MCF 10A (cell line): ENCODE measurements around the gene TMEM132D. TPM values are rescaled to one million over a fixed set of nuclear protein-coding genes. Genes with fewer than 3 reads are reported as not detected.

Experiments
- BruUV-seq: library from RNA; stranded (reverse); fragments of 400-500 nt; replicated peaks from 2 replicates; lab custom pipeline; 2021; lab: Mats Ljungman, UMichigan
- CTCF ChIA-PET: fragments of 300-600 bp; sonication (Branson Sonifier 250); formaldehyde crosslinking; extraction: SDS; loops from one replicate; lab custom pipeline; 2021; ENCODE audit warnings: antibody characterized with exemption, inconsistent platforms; lab: Yijun Ruan, JAX
- POLR2A ChIA-PET: fragments of 300-600, 350-650 bp; sonication (Branson Sonifier 250); formaldehyde crosslinking; extraction: SDS; loops from one replicate; lab custom pipeline; 2020; ENCODE audit warnings: antibody characterized with exemption, inconsistent platforms; lab: Yijun Ruan, JAX
- DNase-seq: peaks from one replicate; pipeline ENCODE4 v3.0.0-alpha.2; 2018; ENCODE audit not compliant: unreplicated experiment
- H3K27ac Mint-ChIP-seq: one replicate; pipeline ENCODE4 v1.8.0; 2022; ENCODE audit warnings: mild to moderate bottlenecking, low read depth, mixed read lengths; ENCODE audit not compliant: unreplicated experiment
- H3K27me3 Mint-ChIP-seq: one replicate; pipeline ENCODE4 v1.8.0; 2022; ENCODE audit warnings: mixed read lengths; ENCODE audit not compliant: insufficient read depth, unreplicated experiment
- H3K36me3 Mint-ChIP-seq: one replicate; pipeline ENCODE4 v1.8.0; 2022; ENCODE audit warnings: mild to moderate bottlenecking, moderate library complexity, mixed read lengths; ENCODE audit not compliant: insufficient read depth, unreplicated experiment
- H3K4me1 Mint-ChIP-seq: one replicate; pipeline ENCODE4 v1.8.0; 2022; ENCODE audit warnings: mixed read lengths; ENCODE audit not compliant: insufficient read depth, unreplicated experiment
- H3K4me3 Mint-ChIP-seq: one replicate; pipeline ENCODE4 v1.8.0; 2022; ENCODE audit warnings: mild to moderate bottlenecking, moderate library complexity, mixed read lengths; ENCODE audit not compliant: unreplicated experiment
- H3K9me3 Mint-ChIP-seq: one replicate; pipeline ENCODE4 v1.8.0; 2022; ENCODE audit warnings: mixed read lengths; ENCODE audit not compliant: unreplicated experiment
- intact Hi-C: fragments of 100-400 bp; cut with micrococcal nuclease; formaldehyde crosslinking; loops from 2 replicates; pipeline ENCODE4 v1.14.1; 2022
- total RNA-seq: library from RNA; stranded (reverse); gene quantifications from 2 replicates; pipeline ENCODE4 v1.2.3, GENCODE V29; 2022
- TF ChIP-seq, protein P1 (sequence below): fragments of 200-600 bp; IDR thresholded peaks from one replicate; pipeline ENCODE4 v1.8.0; 2022; ENCODE audit warnings: antibody characterized with exemption, mild to moderate bottlenecking; ENCODE audit not compliant: unreplicated experiment

Gene TMEM132D
- total RNA-seq, 1 experiment from 2014 or later, result not detected

- no peak for DNase-seq
- CTCF ChIA-PET, result no interaction called here
- H3K4me3 Mint-ChIP-seq, result no peak overlapping the region
- no peaks in the 10 kb centered on the region for H3K4me1 Mint-ChIP-seq
- TF ChIP-seq, protein P1, sequence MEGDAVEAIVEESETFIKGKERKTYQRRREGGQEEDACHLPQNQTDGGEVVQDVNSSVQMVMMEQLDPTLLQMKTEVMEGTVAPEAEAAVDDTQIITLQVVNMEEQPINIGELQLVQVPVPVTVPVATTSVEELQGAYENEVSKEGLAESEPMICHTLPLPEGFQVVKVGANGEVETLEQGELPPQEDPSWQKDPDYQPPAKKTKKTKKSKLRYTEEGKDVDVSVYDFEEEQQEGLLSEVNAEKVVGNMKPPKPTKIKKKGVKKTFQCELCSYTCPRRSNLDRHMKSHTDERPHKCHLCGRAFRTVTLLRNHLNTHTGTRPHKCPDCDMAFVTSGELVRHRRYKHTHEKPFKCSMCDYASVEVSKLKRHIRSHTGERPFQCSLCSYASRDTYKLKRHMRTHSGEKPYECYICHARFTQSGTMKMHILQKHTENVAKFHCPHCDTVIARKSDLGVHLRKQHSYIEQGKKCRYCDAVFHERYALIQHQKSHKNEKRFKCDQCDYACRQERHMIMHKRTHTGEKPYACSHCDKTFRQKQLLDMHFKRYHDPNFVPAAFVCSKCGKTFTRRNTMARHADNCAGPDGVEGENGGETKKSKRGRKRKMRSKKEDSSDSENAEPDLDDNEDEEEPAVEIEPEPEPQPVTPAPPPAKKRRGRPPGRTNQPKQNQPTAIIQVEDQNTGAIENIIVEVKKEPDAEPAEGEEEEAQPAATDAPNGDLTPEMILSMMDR, result no peak
- H3K36me3 Mint-ChIP-seq, result no peaks in the 10 kb centered on the region
- H3K27ac Mint-ChIP-seq, result no peak overlapping the region
- POLR2A ChIA-PET, result no interaction called here
- no peaks in the 10 kb centered on the region for H3K9me3 Mint-ChIP-seq
- intact Hi-C loops, result no loop called here
- BruUV-seq, result no TSS peak
- H3K27me3 Mint-ChIP-seq, result no peaks in the 10 kb centered on the region
Measured at GRCh38 chr12:129854591-129854990, 49.2 kb downstream of the TMEM132D start.

DNA sequence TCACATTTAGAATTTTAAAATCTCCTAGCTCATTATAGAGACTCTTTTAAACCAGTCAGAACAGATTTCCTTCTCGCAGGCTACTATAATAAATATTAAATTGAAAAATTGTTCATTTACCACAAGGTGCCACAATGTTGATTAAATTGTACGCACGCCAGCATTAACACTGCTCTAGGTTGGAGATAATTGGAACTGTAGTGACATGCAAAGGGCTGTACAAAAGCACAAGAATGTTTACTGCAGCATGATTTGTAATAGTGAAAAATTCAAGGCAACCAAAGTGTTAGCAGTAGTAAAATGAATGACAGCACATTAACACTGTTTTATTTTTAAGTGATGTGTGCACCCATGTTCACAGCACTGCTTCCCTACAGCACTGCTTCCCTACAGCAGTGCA lies 52.5 kb downstream of the TMEM132D start:
- CTCF ChIA-PET, result interaction anchor here (1.1 kb wide), 1 partner anchor 11 kb away, joined by 6 read pairs; no protein-coding TSS in a partner anchor
- Mint-ChIP-seq H3K27me3 (no peaks in the 10 kb centered on the region), H3K36me3 (no peaks in the 10 kb centered on the region), H3K27ac (no peak overlapping the region), H3K4me3 (no peak overlapping the region), H3K4me1 (no peaks in the 10 kb centered on the region), H3K9me3 (no peaks in the 10 kb centered on the region)
- POLR2A ChIA-PET, result no interaction called here
- TF ChIP-seq, protein P1, result no peak
- no peak for DNase-seq
- no TSS peak for BruUV-seq
- intact Hi-C loops, result no loop called here

GRCh38 chr12:129848876-129849275 lies 54.9 kb downstream of the TMEM132D start:
- H3K9me3 Mint-ChIP-seq, result no peaks in the 10 kb centered on the region
- H3K27ac Mint-ChIP-seq, result no peak overlapping the region
- TF ChIP-seq, protein P1, result no peak

DNA sequence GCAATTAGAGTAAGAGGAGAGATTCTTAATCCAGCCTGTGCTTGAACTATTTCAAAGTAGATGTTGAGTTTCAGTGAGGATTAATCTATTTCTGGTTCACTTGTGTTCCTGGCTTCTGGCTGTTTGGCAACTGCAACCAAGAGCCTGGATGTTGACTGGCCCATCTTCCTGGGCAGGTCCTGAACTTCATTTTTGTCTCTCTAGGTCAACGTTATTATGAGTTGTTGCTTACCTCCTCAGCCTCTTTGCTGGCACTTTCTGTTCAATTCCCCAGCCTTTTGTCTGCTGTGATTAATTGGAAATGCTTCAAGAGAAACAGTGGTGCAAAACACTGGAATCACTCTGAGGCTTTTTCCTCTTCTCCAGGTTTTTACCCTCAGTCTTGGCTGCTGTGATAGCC lies 56.8 kb downstream of the TMEM132D start:
- H3K4me3 Mint-ChIP-seq, result no peak overlapping the region
- ChIA-PET POLR2A (no interaction called here), CTCF (interaction anchor here (0.8 kb wide), 1 partner anchor 136 kb away, joined by 4 read pairs; no protein-coding TSS in a partner anchor)
- DNase-seq, result no peak
- TF ChIP-seq, protein P1, result no peak
- intact Hi-C loops, result no loop called here
- no TSS peak for BruUV-seq
- H3K4me1 Mint-ChIP-seq, result no peaks in the 10 kb centered on the region
- H3K36me3 Mint-ChIP-seq, result no peaks in the 10 kb centered on the region
- H3K27me3 Mint-ChIP-seq, result no peaks in the 10 kb centered on the region
- H3K9me3 Mint-ChIP-seq, result no peaks in the 10 kb centered on the region
- no peak overlapping the region for H3K27ac Mint-ChIP-seq

More at GRCh38 chr12:129848876-129849275, 54.9 kb downstream of the TMEM132D start:
- Mint-ChIP-seq H3K27me3 (no peaks in the 10 kb centered on the region), H3K4me1 (no peaks in the 10 kb centered on the region), H3K4me3 (no peak overlapping the region), H3K36me3 (no peaks in the 10 kb centered on the region)
- ChIA-PET POLR2A (no interaction called here), CTCF (no interaction called here)
- BruUV-seq, result no TSS peak
- no peak for DNase-seq
- intact Hi-C loops, result no loop called here
